IMR-90 (cell line): ENCODE measurements around the gene CFAP61. TPM values are rescaled to one million over a fixed set of nuclear protein-coding genes. Genes with fewer than 3 reads are reported as not detected.

Experiments
- ATAC-seq: fragments of 200-7000 bp; cut with Tn5 transposase; 2 replicates; pipeline ENCODE4 v1.9.1; 2020; ENCODE audit warnings: low read depth, mild to moderate bottlenecking, moderate library complexity
- BruUV-seq: library from RNA; stranded (reverse); fragments of 400-500 nt; replicated peaks from 2 replicates; lab custom pipeline; 2021; lab: Mats Ljungman, UMichigan
- CTCF ChIA-PET: fragments of 300-600 bp; formaldehyde crosslinking; extraction: SDS; loops from one replicate; lab custom pipeline; 2021; ENCODE audit warnings: antibody characterized with exemption; lab: Yijun Ruan, JAX
- POLR2A ChIA-PET: fragments of 300-600 bp; sonication (Branson Sonifier 250); formaldehyde crosslinking; loops from one replicate; lab custom pipeline; 2022; ENCODE audit warnings: antibody characterized with exemption; ENCODE audit not compliant: unreplicated experiment; lab: Charles Lee
- DNase-seq: peaks from one replicate; pipeline ENCODE4 v3.0.0; 2013
- H2AFZ ChIP-seq: replicated peaks from 2 replicates; pipeline ENCODE3; 2013; ENCODE audit warnings: low read length, mild to moderate bottlenecking; ENCODE audit not compliant: poor library complexity
- H2AK5ac ChIP-seq: 2 replicates; pipeline ENCODE4 v1.6.1; 2013; ENCODE audit warnings: low read depth, low read length, inconsistent platforms
- H2AK9ac ChIP-seq: replicated peaks from 2 replicates; pipeline ENCODE3; 2013; ENCODE audit warnings: mild to moderate bottlenecking, low read depth, low read length, moderate library complexity; ENCODE audit not compliant: poor library complexity
- H2BK120ac ChIP-seq: 2 replicates; pipeline ENCODE4 v1.6.1; 2013; ENCODE audit warnings: low read depth, low read length, inconsistent platforms
- H2BK15ac ChIP-seq: 3 replicates; pipeline ENCODE4 v1.6.1; 2013; ENCODE audit warnings: low read depth, low read length, inconsistent platforms
- H2BK20ac ChIP-seq: 2 replicates; pipeline ENCODE4 v1.6.1; 2013; ENCODE audit warnings: low read depth, mild to moderate bottlenecking, inconsistent platforms, low read length, moderate library complexity
- H2BK5ac ChIP-seq: 2 replicates; pipeline ENCODE4 v1.6.1; 2013; ENCODE audit warnings: mild to moderate bottlenecking, low read depth, low read length, inconsistent platforms; ENCODE audit not compliant: poor library complexity, severe bottlenecking
- H3K14ac ChIP-seq: replicated peaks from 2 replicates; pipeline ENCODE4 v1.6.1; 2013; ENCODE audit warnings: low read depth, low read length, inconsistent platforms
- H3K18ac ChIP-seq: 2 replicates; pipeline ENCODE4 v1.6.1; 2013; ENCODE audit warnings: low read depth, low read length, control low read depth
- H3K23ac ChIP-seq: 2 replicates; pipeline ENCODE4 v1.6.1; 2013; ENCODE audit warnings: low read depth, low read length, inconsistent platforms
- H3K27ac ChIP-seq: 2 replicates; pipeline ENCODE4 v1.5.1; 2013; ENCODE audit warnings: mild to moderate bottlenecking, control low read depth, low read length; ENCODE audit not compliant: insufficient read depth
- H3K27me3 ChIP-seq: 2 replicates; pipeline ENCODE4 v1.6.1; 2013; ENCODE audit warnings: low read length; ENCODE audit not compliant: control insufficient read depth, insufficient read depth
- H3K36me3 ChIP-seq: 2 replicates; pipeline ENCODE4 v1.6.1; 2013; ENCODE audit warnings: low read length, mixed read lengths; ENCODE audit not compliant: control insufficient read depth, insufficient read depth
- H3K4ac ChIP-seq: 2 replicates; pipeline ENCODE4 v1.6.1; 2013; ENCODE audit warnings: low read depth, low read length, inconsistent platforms
- H3K4me1 ChIP-seq: 2 replicates; pipeline ENCODE4 v1.6.1; 2013; ENCODE audit warnings: low read length, mixed read lengths; ENCODE audit not compliant: control insufficient read depth, insufficient read depth
- H3K4me2 ChIP-seq: 2 replicates; pipeline ENCODE4 v1.6.1; 2013; ENCODE audit warnings: low read depth, mild to moderate bottlenecking, control low read depth, low read length, moderate library complexity
- H3K4me3 ChIP-seq: 2 replicates; pipeline ENCODE4 v1.5.1; 2013; ENCODE audit warnings: low read depth, mild to moderate bottlenecking, control low read depth, low read length, moderate library complexity; ENCODE audit not compliant: insufficient read depth
- H3K56ac ChIP-seq: 2 replicates; pipeline ENCODE4 v1.6.1; 2013; ENCODE audit warnings: low read length, inconsistent platforms; ENCODE audit not compliant: insufficient read depth; ENCODE audit errors: extremely low read depth
- H3K79me1 ChIP-seq, 2 experiments: 2 replicates each; pipeline ENCODE4 v1.6.1; 2013; ENCODE audit warnings: low read length in 2 of 2, inconsistent platforms in 1 of 2, low read depth in 1 of 2
- H3K9ac ChIP-seq: 2 replicates; pipeline ENCODE4 v1.6.1; 2013; ENCODE audit warnings: low read depth, low read length, control low read depth
- H3K9me1 ChIP-seq: 2 replicates; pipeline ENCODE4 v1.6.1; 2013; ENCODE audit warnings: low read length, inconsistent platforms; ENCODE audit not compliant: insufficient read depth
- H3K9me3 ChIP-seq: 2 replicates; pipeline ENCODE4 v1.6.1; 2013; ENCODE audit warnings: low read length; ENCODE audit not compliant: control insufficient read depth, insufficient read depth
- H4K20me1 ChIP-seq: 2 replicates; pipeline ENCODE4 v1.6.1; 2013; ENCODE audit warnings: low read length, inconsistent platforms; ENCODE audit not compliant: insufficient read depth
- H4K5ac ChIP-seq: 2 replicates; pipeline ENCODE4 v1.6.1; 2013; ENCODE audit warnings: mild to moderate bottlenecking, low read depth, low read length, control low read depth
- H4K8ac ChIP-seq, 2 experiments: 2 replicates each; pipeline ENCODE4 v1.6.1; 2013; ENCODE audit warnings: low read depth in 2 of 2, low read length in 2 of 2, control low read depth in 1 of 2, inconsistent platforms in 1 of 2
- H4K91ac ChIP-seq: 2 replicates; pipeline ENCODE4 v1.6.1; 2013; ENCODE audit warnings: low read depth, low read length, inconsistent platforms; ENCODE audit not compliant: insufficient read depth
- CHD1 ChIP-seq: IDR thresholded peaks from 2 replicates; pipeline ENCODE4 v1.6.1; 2012; ENCODE audit warnings: low read depth, low read length, improper control_type of control experiment
- MAZ ChIP-seq: IDR thresholded peaks from 2 replicates; pipeline ENCODE4 v1.6.1; 2012; ENCODE audit warnings: low read depth, mild to moderate bottlenecking, low read length, improper control_type of control experiment, moderate library complexity, borderline replicate concordance
- MXI1 ChIP-seq: IDR thresholded peaks from 2 replicates; pipeline ENCODE4 v1.6.1; 2012; ENCODE audit warnings: low read depth, mild to moderate bottlenecking, low read length, moderate library complexity, borderline replicate concordance
- NFE2L2 ChIP-seq: fragments of 150-350 bp; IDR thresholded peaks from 2 replicates; pipeline ENCODE4 v1.6.1; 2016; ENCODE audit warnings: low read depth, mild to moderate bottlenecking, low read length
- POLR2A ChIP-seq: IDR thresholded peaks from 2 replicates; pipeline ENCODE4 v1.6.1; 2012; ENCODE audit warnings: mild to moderate bottlenecking, low read depth, low read length
- RAD21 ChIP-seq: IDR thresholded peaks from 2 replicates; pipeline ENCODE4 v1.6.1; 2012; ENCODE audit warnings: low read length, improper control_type of control experiment
- RCOR1 ChIP-seq: IDR thresholded peaks from 2 replicates; pipeline ENCODE4 v1.6.1; 2012; ENCODE audit warnings: mild to moderate bottlenecking, low read length, improper control_type of control experiment; ENCODE audit not compliant: insufficient replicate concordance
- SMC3 ChIP-seq: fragments of 150-350 bp; IDR thresholded peaks from 2 replicates; pipeline ENCODE4 v1.6.1; 2016; ENCODE audit warnings: low read depth, mild to moderate bottlenecking, antibody characterized with exemption, low read length, moderate library complexity
- WGBS, 2 experiments: methylation state at CpG; one replicate each; pipeline versions ENCODE4 v1.1.5 to v1.1.7; 2013; ENCODE audit warnings: missing lambda C conversion rate in 2 of 2; ENCODE audit not compliant: insufficient read length in 1 of 2; ENCODE audit errors: extremely low coverage in 2 of 2; 5-methylcytosine and 5-hydroxymethylcytosine counted together
- dilution Hi-C: fragments of 300-500 bp; cut with HindIII; formaldehyde crosslinking; loops from one replicate; pipeline ENCODE4 v1.14.3; 2018; ENCODE audit warnings: low sequenced_read_pairs; ENCODE audit not compliant: unreplicated experiment
- in situ Hi-C: fragments of 300-500 bp; cut with MboI; formaldehyde crosslinking; loops from 3 replicates; pipeline ENCODE4 v1.14.3; 2019; ENCODE audit warnings: low sequenced_read_pairs, inconsistent platforms, mixed read lengths
- intact Hi-C: fragments of 100-400 bp; cut with micrococcal nuclease; formaldehyde crosslinking; loops from 2 replicates; pipeline ENCODE4 v1.10.0; 2022
- polyA plus RNA-seq, 3 experiments: library from polyadenylated mRNA; depleted of rRNA; stranded (reverse); fragments of >200 nt; gene quantifications; 2 replicates each; pipeline ENCODE4 v1.2.3, GENCODE V29; 2012; ENCODE audit warnings: low replicate concordance in 1 of 3
- total RNA-seq: library from RNA; depleted of rRNA; stranded (reverse); fragments of >200 nt; gene quantifications from 2 replicates; pipeline ENCODE4 v1.2.3, GENCODE V29; 2012
- TF ChIP-seq, protein P1 (sequence below): conservative IDR thresholded peaks from 2 replicates; pipeline ENCODE4 v1.5.1; 2012; ENCODE audit warnings: mild to moderate bottlenecking, low read depth, low read length, improper control_type of control experiment

CFAP61 gene
- total and polyA plus RNA-seq, 2 of the 4 experiments (the other 2 are of a cell fraction) = 0.07 TPM; not detected in 1

DNA sequence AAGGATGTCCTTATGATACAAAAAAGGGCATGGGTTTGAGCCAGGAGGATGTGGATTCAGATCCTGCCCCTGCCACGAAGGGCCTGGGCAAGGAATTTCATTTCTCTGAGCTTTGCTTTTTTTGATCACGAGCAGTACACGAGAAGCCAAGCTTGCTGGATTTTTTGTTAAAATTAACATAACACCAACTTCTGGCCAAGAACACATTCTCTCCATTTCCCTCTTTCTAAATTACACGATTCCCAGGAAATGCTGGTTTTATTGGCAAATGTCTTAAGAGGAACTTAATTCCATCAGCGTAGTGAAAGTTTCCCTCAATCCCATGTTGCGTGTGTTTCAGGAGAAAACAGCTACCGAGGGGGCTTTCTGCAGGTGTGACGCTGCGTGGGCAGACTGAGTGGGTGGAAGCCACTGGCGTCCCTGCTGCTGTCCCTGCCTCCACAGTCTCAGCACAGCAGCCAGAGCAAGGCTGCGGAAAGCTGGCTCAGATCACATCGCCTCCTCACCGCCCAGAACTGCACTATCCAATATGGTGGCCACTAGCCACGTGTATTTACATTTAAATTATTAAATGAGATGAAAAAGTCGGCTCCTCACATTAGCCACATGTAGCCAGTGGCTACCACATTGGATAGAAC, 194.8 kb downstream of the CFAP61 start:
- no TSS peak for BruUV-seq
- intact Hi-C loops (no loop called here), in situ Hi-C loops (loop anchor here (25.0 kb wide), 1 partner anchor 560 kb away; no protein-coding TSS in a partner anchor), dilution Hi-C loops (no loop called here)
- Histone ChIP-seq H3K27ac (no peak overlapping the region), H3K4me1 (no peaks in the 10 kb centered on the region), H3K4ac (no peak overlapping the region), H3K56ac (no peak overlapping the region), H3K4me3 (no peak overlapping the region), H3K9ac (no peak overlapping the region), H4K20me1 (no peaks in the 10 kb centered on the region), H2BK5ac (no peak overlapping the region), H3K23ac (no peak overlapping the region), H2AK5ac (no peak overlapping the region), H3K9me3 (no peaks in the 10 kb centered on the region), H4K8ac (no peak overlapping the region), H4K91ac (no peak overlapping the region), H3K36me3 (no peaks in the 10 kb centered on the region), H3K4me2 (no peak overlapping the region), H2AFZ (no peak overlapping the region), H3K79me1 (no peaks in the 10 kb centered on the region), H3K9me1 (no peaks in the 10 kb centered on the region), H2BK20ac (no peak overlapping the region), H3K14ac (no peak overlapping the region), H2AK9ac (no peak overlapping the region), H2BK15ac (no peak overlapping the region), H2BK120ac (no peak overlapping the region), H3K18ac (no peak overlapping the region), H4K5ac (no peak overlapping the region), H3K27me3 (no peaks in the 10 kb centered on the region)
- 72% methylated on average over 5 of the region's 15 CpGs; no CpG with 5 or more reads in 1 of the 2 experiments for WGBS, 2 experiments
- ATAC-seq = no peak
- DNase-seq = no peak
- ChIA-PET CTCF (interaction anchor here (1.2 kb wide), 1 partner anchor 10 kb away, joined by 5 read pairs; no protein-coding TSS in a partner anchor), POLR2A (no interaction called here)
- TF ChIP-seq SMC3 (no peak), CHD1 (no peak), NFE2L2 (no peak), POLR2A (no peak), MAZ (no peak), MXI1 (no peak), RAD21 (no peak), RCOR1 (no peak)
- TF ChIP-seq, protein P1, sequence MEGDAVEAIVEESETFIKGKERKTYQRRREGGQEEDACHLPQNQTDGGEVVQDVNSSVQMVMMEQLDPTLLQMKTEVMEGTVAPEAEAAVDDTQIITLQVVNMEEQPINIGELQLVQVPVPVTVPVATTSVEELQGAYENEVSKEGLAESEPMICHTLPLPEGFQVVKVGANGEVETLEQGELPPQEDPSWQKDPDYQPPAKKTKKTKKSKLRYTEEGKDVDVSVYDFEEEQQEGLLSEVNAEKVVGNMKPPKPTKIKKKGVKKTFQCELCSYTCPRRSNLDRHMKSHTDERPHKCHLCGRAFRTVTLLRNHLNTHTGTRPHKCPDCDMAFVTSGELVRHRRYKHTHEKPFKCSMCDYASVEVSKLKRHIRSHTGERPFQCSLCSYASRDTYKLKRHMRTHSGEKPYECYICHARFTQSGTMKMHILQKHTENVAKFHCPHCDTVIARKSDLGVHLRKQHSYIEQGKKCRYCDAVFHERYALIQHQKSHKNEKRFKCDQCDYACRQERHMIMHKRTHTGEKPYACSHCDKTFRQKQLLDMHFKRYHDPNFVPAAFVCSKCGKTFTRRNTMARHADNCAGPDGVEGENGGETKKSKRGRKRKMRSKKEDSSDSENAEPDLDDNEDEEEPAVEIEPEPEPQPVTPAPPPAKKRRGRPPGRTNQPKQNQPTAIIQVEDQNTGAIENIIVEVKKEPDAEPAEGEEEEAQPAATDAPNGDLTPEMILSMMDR = no peak
